Mesenteric fat pad (tissue), 1 donor: Measurements from ENCODE around the gene SLC25A43. TPM values are rescaled to one million over a fixed set of nuclear protein-coding genes. Genes with fewer than 3 reads are reported as not detected.
"Not testable (repeated sequence)": the region's sequence is repeated elsewhere in the genome, so short reads cannot be mapped to it uniquely, and the experiment has no call there.

Source experiments
- DNase-seq: peaks from one replicate; pipeline ENCODE4 v3.0.0-alpha.2; 2020; ENCODE audit warnings: low spot score
- total RNA-seq: library from RNA; stranded (reverse); fragmentation: NEBNext Ultra II Directional; extraction: Animal tissue kit (Norgen Biotek cat#: 25700); gene quantifications from one replicate; pipeline ENCODE4 v1.2.1, GENCODE V29; 2021
- donor health status: DM: yes; HTN: yes; CAD: no.

Gene SLC25A43
- total RNA-seq, 1 donor from 2014 or later: 23.7 TPM

GRCh38 chrX:119406776-119407175, 7.6 kb downstream of the SLC25A43 start:
- no peak for DNase-seq

DNA sequence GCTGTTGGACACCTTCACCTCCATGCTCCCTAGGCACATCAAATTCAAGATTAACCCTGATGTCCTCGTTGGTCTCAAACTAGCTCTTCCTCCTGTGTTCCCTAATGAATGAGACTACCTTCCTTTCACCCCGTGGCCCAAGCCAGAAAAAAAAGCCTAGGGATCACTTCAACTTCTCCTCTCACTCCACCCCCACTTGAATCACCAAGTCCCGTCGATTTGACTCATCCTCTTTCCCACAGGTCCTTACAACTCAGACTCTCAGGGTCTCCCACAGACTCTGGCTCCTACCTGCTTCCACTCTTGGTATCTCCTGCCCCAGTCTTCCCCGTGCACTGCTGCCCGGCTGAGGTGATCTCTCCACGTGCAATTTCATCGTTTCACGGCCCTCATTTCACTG, 8.5 kb downstream of the SLC25A43 start:
- no peak for DNase-seq

DNA sequence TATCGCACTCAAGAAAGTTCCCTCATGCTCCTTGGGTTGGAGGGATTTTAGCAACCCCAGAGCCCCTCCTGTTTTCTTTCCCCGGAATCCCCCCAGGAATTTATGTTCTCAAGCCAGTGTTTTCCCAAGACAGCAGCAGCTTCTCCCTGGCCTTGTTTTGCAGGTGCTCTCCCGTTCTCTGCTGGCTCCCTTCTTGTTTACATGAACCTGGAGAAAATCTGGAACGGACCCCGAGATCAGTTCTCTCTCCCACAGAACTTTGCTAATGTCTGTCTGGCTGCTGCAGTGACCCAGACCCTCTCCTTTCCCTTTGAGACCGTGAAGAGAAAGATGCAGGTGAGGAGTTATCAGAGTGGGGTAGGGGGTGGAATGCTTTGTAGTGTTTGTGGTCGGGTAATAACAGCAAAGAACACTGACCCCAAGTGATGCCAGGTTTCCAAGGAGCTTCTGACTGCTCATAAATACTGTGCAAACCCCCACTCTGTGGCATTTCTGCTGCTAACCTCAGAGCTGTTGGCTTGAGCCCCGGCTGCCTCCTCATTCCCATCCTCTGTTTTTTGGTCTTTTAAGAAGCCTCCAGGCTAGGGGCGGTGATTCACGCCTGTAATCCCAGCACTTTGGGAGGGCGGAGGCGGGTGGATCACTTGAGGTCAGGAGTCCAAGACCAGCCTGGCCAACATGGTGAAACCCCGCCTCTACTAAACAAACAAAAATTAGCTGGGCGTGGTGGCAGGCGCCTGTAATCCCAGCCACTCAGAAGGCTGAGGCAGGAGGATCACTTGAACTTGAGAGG, 11.1 kb downstream of the SLC25A43 start:
- DNase-seq: no peak

GRCh38 chrX:119410854-119411253, 11.7 kb downstream of the SLC25A43 start:
- no peak for DNase-seq

- no peak for DNase-seq
Measured at GRCh38 chrX:119411959-119412358, 12.8 kb downstream of the SLC25A43 start.

DNA sequence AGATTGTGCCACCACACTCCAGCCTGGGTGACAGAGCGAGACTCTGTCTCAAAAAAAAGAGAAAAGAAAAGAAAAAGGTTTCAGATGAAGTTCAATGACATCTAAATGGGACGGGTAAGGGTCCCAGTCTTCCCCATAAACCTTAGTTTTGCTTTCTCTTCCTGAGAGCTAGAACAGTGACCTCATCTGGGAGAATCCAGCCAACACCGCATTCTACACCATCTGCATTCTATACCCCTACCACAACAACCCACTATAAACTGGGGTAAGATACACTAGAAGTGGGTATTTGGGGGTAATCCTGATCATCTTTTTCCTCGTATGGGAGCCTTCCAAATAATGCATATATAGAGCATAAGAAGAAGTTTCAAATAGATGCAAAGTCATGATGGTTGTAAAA, 18.2 kb downstream of the SLC25A43 start:
- DNase-seq: no peak

DNA sequence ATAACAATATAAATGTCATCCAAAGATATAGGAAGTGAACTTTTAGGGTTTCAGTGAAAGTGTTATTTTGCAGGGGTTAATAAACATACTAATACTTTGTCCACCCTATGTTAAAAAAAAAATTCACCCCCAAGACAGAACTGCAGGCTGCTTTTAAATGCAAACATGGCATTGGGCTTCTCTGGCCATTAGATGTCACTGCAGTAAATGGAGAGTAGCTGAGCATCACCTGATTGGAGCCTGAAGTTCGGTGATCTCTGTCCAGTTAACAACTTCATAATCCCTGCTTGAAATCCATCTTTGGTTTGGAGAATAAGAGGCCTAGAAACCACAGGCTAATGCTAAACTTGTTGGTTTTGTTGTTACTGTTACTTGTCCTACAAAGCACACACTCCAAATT, 18.7 kb downstream of the SLC25A43 start:
- no peak for DNase-seq

DNA sequence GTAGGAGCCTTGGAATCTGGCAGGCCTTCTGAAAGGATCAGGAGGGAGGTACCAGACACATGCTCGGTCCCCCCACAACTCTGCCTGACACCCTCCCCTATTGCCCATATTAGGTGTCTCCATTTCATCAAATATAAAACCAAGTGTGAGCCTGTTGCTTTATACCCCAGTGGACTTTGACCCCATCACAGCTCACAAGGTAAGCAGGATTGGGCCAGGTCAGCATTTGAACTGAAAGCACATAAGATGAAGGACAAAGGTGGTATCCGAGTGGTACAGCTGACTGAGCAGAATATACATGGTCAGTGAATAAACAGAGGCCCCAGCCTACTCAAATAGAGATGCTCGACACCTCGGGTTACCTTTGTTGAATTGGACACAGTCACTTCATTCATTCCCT, 20.0 kb downstream of the SLC25A43 start:
- DNase-seq: no peak

DNA sequence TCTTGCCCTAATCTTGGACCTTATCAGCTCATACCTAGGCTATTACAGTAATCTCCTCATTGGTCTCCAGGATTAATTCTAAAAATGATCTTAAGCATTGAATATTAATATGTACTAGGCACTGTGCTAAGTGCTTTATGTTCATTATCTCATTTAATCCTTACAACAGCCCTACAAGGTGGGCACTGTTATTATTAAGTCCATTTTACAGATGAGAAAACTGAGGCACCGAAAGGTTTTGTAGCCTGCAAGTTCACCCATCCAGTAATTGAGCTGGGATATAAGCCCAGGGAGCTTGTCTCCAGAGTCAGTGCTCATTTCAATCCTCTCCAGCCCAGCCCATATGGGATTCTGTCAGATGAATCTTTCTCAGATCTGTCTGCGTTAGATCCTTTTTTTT, 20.8 kb downstream of the SLC25A43 start:
- no peak for DNase-seq

- no peak for DNase-seq
Measured at GRCh38 chrX:119421016-119421705, 22.0 kb downstream of the SLC25A43 start.

DNA sequence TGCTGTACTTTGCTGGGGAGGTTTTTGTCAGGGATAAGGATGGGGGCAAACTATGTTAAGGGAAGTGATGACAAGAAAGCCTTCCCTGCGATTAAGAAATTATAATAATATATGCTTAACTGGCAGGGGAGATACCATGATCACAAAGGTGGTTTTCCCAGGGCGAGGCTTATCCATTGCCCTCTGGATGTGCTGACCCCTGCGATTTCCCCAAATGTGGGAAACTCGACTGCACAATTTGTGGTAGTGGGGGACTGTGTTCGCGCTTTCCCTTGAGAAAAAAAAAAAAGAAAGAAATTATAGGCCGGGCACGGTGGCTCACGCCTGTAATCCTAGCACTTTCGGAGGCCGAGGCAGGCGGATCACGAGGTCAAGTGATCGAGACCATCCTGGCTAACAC, 24.5 kb downstream of the SLC25A43 start:
- DNase-seq: no peak

GRCh38 chrX:119424999-119425398, 25.9 kb downstream of the SLC25A43 start:
- no peak for DNase-seq

DNA sequence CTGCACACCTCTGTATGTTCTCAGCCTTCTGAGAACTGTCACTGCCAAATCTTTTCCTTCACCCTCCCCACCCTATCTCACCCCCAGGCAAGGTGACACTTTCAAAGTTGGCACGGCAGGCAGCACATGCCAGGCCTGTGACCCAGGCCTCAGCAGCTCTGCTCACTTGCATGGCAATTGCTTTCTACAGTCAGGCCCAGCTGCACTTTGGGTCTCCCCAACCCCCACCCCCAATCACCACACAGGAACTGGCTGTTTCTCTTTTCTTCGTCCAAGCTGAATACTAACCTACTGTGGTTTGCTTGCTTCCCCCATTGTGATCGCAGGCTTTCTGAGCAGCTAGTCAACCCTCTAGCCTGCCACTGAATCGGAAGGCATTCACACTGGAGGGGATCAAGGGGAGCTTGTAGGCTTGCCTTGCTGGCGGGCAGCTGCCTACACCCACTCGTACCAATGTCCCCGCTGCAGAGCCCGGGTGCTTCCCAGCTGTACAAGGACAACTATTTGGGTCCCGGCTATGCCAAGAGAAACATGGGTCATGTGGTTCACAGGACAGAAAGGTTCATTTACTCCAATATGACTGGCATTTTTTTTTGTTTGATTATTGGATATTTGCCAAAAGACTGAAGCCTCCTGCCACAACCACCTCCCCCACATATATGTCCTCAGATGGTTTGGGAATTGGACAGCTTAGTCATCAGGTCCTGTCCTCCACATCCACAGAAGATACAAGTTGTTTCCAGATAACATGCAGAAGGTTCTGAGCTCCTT, 28.1 kb downstream of the SLC25A43 start:
- DNase-seq: no peak

DNA sequence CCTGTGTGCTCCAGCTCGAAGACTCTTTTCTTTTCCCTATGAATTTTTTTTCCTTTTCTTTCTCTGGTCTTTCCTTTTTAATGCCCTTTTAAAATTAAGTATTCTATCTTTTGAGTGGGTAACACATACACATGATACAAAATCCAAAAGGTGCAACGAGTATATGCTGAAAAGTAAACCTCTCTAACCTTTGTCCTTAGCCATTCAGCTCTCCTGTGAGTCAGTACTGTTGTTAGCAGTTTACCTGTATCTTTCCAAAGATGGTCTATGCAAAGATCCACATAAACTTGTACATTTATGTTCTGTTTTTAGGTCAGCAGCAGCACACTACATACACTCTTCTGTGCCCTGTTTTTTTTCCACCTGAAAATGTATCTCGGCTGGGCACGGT, 28.7 kb downstream of the SLC25A43 start:
- DNase-seq: no peak

- no peak for DNase-seq
Measured at GRCh38 chrX:119429471-119429870, 30.3 kb downstream of the SLC25A43 start.

GRCh38 chrX:119441295-119441694, 42.2 kb downstream of the SLC25A43 start:
- DNase-seq: not testable (repeated sequence)

GRCh38 chrX:119442286-119442685, 43.1 kb downstream of the SLC25A43 start:
- DNase-seq: no peak

DNA sequence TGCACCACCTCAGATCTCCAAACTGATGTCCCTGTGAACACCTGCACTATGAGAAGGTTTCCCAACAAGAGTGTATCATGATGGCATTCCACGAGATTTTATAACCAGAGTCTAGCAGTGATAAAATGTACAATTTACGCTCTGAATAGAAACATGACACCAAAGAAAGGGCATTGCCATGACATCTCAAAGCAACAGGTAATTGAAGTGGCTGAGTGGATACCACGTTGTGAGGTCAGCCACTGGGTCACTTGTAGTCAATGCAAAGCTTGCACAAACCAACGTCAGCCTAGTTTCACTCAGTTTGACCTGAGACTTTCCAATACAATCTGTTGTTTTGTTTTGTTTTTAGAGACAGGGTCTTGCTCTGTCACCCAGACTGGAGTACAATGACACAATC, 54.1 kb downstream of the SLC25A43 start:
- DNase-seq: no peak

DNA sequence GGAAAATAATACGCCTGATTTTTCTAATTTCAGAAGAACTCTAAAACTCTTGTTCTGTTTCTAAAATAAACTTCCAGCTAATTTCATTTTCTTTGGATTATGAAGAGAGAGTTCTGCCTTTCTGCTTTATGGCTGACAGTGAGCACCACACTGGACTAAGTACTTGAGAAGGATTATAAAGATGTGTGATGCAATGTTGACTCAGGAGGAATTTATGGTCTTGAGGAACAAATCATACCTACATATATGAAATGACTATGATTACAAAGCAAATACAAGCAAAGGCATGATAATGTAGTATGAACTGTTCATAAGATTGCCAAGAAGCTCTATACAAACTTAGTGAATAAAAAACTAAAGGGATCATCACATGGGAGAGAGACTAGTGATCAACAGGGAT, 56.1 kb downstream of the SLC25A43 start:
- DNase-seq: no peak

- DNase-seq: no peak
Measured at GRCh38 chrX:119459181-119459580, 60.0 kb downstream of the SLC25A43 start.

DNA sequence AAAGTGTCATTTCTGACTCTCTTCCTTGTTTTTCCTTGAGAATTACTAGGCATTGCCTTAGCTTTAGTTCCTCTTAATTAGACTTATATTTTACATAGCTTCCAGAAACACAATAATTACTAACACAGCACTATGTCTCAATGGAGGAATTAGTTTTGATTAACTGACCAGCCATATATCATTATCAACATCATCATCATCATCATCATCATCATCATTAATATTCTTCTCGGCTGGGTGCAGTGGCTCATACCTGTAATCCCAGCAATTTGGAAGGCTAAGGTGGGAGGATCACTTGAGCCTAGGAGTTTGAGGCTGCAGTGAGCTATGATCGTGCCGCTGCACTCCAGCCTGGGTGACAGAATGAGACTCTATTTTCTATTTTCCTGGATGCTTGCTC, 66.4 kb downstream of the SLC25A43 start:
- no peak for DNase-seq

DNA sequence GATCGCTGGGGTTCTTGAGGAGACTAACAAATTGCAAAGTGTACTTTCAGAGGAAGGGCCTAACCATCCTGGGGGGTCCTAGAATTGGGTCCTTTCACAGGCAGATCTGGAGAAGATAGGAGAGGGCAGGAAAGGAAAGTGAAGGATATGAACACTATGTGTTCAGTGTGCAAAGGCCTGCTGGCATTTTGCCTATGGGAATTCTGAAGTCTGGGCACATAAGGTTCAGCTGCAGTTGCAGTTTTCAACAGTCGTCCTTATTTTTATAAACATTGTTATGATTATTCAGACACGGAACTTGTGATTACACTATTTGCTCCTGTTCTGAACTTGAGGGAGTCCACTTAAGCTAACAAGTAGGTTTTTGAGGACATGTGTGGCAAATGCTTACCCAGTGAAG, 67.8 kb downstream of the SLC25A43 start:
- DNase-seq: no peak
